OCI-LY1 (cell line): Measurements from ENCODE around the gene UPF1.

Experiments
- H2AFZ ChIP-seq: fragments of 200-600 bp; sonication (generic), shearing (Covaris generic); 2 replicates; pipeline ENCODE4 v1.6.0; 2014; ENCODE audit warnings: antibody characterized with exemption, mild to moderate bottlenecking, low read length
- H3F3A ChIP-seq: fragments of 200-600 bp; sonication (generic), shearing (Covaris generic); 2 replicates; pipeline ENCODE4 v1.6.0; 2014; ENCODE audit warnings: mild to moderate bottlenecking, antibody characterized with exemption, low read length, moderate library complexity; ENCODE audit not compliant: insufficient read depth
- H3K27ac ChIP-seq: fragments of 200-600 bp; sonication (generic); 2 replicates; pipeline ENCODE4 v1.5.1; 2014; ENCODE audit warnings: low read length, mixed run types, mild to moderate bottlenecking, low read depth; ENCODE audit not compliant: poor library complexity, severe bottlenecking
- H3K27me3 ChIP-seq: fragments of 200-600 bp; sonication (generic); 2 replicates; pipeline ENCODE4 v1.6.0; 2014; ENCODE audit warnings: antibody characterized with exemption, mild to moderate bottlenecking, low read length, moderate library complexity; ENCODE audit not compliant: insufficient read depth
- H3K36me3 ChIP-seq: fragments of 200-600 bp; sonication (generic); 2 replicates; pipeline ENCODE4 v1.6.1; 2014; ENCODE audit warnings: mild to moderate bottlenecking, antibody characterized with exemption, low read length, moderate library complexity, mixed read lengths; ENCODE audit not compliant: insufficient read depth
- H3K4me1 ChIP-seq: fragments of 200-600 bp; sonication (generic); 2 replicates; pipeline ENCODE4 v1.5.1; 2014; ENCODE audit warnings: mild to moderate bottlenecking, low read length, moderate library complexity; ENCODE audit not compliant: insufficient read depth, severe bottlenecking
- H3K4me2 ChIP-seq: fragments of 200-600 bp; sonication (generic), shearing (Covaris generic); 2 replicates; pipeline ENCODE4 v1.6.1; 2014; ENCODE audit warnings: low read length
- H3K4me3 ChIP-seq: fragments of 200-600 bp; sonication (generic); 2 replicates; pipeline ENCODE4 v1.5.1; 2014; ENCODE audit warnings: low read length, low read depth, mild to moderate bottlenecking, mixed read lengths; ENCODE audit not compliant: poor library complexity, severe bottlenecking
- H3K79me2 ChIP-seq: fragments of 200-600 bp; shearing (Covaris generic); 2 replicates; pipeline ENCODE4 v1.6.1; 2016; ENCODE audit warnings: mixed run types, low read length, mixed read lengths; ENCODE audit not compliant: insufficient read depth
- H3K9ac ChIP-seq: fragments of 200-600 bp; sonication (generic), shearing (Covaris generic); 2 replicates; pipeline ENCODE4 v1.6.1; 2014; ENCODE audit warnings: mild to moderate bottlenecking, low read length, mixed read lengths
- H3K9me2 ChIP-seq: fragments of 200-600 bp; sonication (generic), shearing (Covaris generic); 2 replicates; pipeline ENCODE4 v1.6.1; 2014; ENCODE audit warnings: low read depth, mild to moderate bottlenecking, low read length, mixed read lengths
- H3K9me3 ChIP-seq: fragments of 200-600 bp; shearing (Covaris generic); 2 replicates; pipeline ENCODE4 v1.6.1; 2014; ENCODE audit warnings: low read length, mixed read lengths
- H4K20me1 ChIP-seq: fragments of 200-600 bp; sonication (generic), shearing (Covaris generic); 2 replicates; pipeline ENCODE4 v1.6.0; 2016; ENCODE audit warnings: mild to moderate bottlenecking, low read length; ENCODE audit not compliant: insufficient read depth
- EZH2 ChIP-seq: fragments of 200-600 bp; sonication (generic), shearing (Covaris generic); IDR thresholded peaks from 2 replicates; pipeline ENCODE4 v1.8.0; 2017; ENCODE audit warnings: borderline replicate concordance, mixed run types, mild to moderate bottlenecking, antibody characterized with exemption, low read length, moderate library complexity, mixed read lengths
- TF ChIP-seq, protein P1 (sequence below): fragments of 200-600 bp; sonication (generic), shearing (Covaris generic); IDR thresholded peaks from 2 replicates; pipeline ENCODE4 v1.5.1; 2017; ENCODE audit warnings: mild to moderate bottlenecking, antibody characterized with exemption, low read length, moderate library complexity, mixed read lengths

The UPF1 gene

DNA sequence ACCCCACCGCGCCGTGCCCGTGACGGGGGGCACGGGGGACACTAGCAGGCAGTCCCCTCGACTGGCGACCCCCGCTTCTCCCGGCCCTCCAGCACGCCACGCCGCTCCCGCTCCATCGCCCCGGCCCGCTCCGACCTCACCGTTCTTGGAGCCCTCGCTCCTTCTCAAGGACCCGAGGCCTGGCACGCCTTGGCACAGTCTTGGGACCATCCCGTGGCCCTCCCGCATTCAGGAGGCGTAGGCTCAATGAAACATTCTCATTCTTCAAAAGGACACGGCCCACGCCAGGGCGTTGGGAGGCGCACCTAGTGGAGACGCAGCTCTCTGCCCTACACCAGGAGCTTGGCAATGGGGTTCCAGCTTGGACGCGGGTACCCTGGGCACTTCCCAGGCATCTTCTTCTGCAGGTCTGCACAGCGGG, 64.7 kb downstream of the UPF1 start:
- TF ChIP-seq, protein P1, sequence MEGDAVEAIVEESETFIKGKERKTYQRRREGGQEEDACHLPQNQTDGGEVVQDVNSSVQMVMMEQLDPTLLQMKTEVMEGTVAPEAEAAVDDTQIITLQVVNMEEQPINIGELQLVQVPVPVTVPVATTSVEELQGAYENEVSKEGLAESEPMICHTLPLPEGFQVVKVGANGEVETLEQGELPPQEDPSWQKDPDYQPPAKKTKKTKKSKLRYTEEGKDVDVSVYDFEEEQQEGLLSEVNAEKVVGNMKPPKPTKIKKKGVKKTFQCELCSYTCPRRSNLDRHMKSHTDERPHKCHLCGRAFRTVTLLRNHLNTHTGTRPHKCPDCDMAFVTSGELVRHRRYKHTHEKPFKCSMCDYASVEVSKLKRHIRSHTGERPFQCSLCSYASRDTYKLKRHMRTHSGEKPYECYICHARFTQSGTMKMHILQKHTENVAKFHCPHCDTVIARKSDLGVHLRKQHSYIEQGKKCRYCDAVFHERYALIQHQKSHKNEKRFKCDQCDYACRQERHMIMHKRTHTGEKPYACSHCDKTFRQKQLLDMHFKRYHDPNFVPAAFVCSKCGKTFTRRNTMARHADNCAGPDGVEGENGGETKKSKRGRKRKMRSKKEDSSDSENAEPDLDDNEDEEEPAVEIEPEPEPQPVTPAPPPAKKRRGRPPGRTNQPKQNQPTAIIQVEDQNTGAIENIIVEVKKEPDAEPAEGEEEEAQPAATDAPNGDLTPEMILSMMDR, result no peak
- TF ChIP-seq EZH2, result no peak
- Histone ChIP-seq H3K4me2 (no peak overlapping the region), H4K20me1 (no peaks in the 10 kb centered on the region), H3F3A (no peaks in the 10 kb centered on the region), H3K27ac (no peak overlapping the region), H3K36me3 (peaks cover 17% of the 10 kb centered on the region), H2AFZ (no peak overlapping the region), H3K79me2 (no peaks in the 10 kb centered on the region), H3K4me1 (no peaks in the 10 kb centered on the region), H3K9me2 (no peaks in the 10 kb centered on the region), H3K4me3 (no peak overlapping the region), H3K9ac (no peak overlapping the region), H3K27me3 (no peaks in the 10 kb centered on the region), H3K9me3 (no peaks in the 10 kb centered on the region)

DNA sequence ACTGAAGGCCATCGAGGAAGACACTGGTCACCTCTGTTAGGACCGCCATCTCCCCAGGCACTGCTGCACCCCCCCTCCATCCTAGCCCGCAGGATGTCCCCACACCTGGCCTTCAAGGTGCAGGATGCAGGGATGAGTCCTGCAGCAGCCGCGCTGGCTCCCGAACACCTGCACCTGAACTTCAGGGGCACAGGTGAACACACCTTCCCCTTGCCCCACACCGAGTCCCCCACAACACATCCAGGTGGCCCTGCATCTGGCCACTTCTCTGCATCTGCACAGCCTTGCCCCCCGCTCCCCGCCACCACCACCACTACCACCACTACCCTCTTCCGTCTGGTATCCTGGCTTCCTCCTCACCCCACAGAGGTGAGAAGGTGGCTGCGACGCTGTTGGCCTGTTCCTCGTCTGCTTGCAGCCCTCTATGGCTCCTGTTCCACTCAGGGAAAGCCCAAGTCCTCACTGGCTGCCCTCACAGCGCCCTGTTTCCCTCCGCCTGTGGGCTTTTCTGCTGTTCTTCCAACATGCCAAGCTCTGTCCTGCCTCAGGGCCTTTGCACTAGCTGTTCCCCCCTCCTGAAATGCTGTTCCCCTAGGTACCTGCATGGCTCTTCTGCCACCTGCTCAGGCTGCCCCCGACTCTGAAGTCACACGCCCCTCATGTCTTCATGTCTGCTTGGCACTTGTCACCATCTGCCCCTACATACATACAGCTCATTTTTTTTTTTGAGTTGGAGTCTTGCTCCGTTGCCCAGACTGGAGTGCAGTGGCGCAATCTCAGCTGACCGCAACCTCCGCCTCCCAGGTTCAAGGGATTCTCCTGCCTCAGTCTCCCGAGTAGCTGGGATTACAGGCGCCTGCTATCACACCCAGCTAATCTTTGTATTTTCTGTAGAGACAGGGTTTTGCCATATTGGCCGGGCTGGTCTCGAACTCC, 65.6 kb downstream of the UPF1 start:
- no peaks in the 10 kb centered on the region for H3K9me2 ChIP-seq
- no peak overlapping the region for H2AFZ ChIP-seq
- no peak overlapping the region for H3K9ac ChIP-seq
- H4K20me1 ChIP-seq, result no peaks in the 10 kb centered on the region
- H3K36me3 ChIP-seq, result peaks cover 20% of the 10 kb centered on the region
- no peaks in the 10 kb centered on the region for H3K4me1 ChIP-seq
- H3K79me2 ChIP-seq, result no peaks in the 10 kb centered on the region
- no peak overlapping the region for H3K4me2 ChIP-seq
- no peak for TF ChIP-seq EZH2
- TF ChIP-seq, protein P1, result no peak
- H3K27me3 ChIP-seq, result no peaks in the 10 kb centered on the region
- H3K9me3 ChIP-seq, result no peaks in the 10 kb centered on the region
- no peak overlapping the region for H3K4me3 ChIP-seq
- no peak overlapping the region for H3K27ac ChIP-seq
- no peaks in the 10 kb centered on the region for H3F3A ChIP-seq

DNA sequence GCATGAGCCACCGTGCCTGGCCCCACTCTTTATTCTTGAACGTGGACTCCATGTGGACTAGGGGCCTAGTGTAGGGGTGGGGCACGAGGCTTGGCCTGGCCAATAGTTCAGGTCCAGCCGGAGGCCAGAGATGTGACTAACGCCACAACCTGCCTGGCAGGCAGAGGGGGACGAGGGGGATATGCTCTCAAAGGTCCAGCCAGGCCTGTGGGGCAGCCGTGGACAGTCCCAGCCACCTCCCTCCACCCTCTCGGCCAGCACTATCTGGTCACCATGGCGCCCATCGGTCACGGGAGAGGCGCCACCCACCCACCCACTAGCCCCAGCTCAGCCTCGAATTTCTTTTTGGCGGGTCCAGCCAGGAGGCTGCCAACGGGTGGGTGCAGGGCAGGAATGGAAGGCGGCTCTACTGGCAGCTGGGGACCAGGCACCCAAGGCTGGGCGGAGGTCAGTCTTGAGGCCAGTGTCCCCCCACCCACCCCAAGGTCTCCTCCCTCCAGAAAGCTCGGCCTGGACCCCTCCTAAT, 66.4 kb downstream of the UPF1 start:
- Histone ChIP-seq H3K4me3 (no peak overlapping the region), H3K27ac (no peak overlapping the region), H3F3A (no peaks in the 10 kb centered on the region), H2AFZ (no peak overlapping the region), H3K36me3 (peaks cover 24% of the 10 kb centered on the region), H3K4me1 (no peaks in the 10 kb centered on the region), H3K9me3 (no peaks in the 10 kb centered on the region), H4K20me1 (no peaks in the 10 kb centered on the region), H3K9ac (no peak overlapping the region), H3K79me2 (no peaks in the 10 kb centered on the region), H3K27me3 (no peaks in the 10 kb centered on the region), H3K9me2 (no peaks in the 10 kb centered on the region), H3K4me2 (no peak overlapping the region)
- no peak for TF ChIP-seq EZH2
- TF ChIP-seq, protein P1, result no peak
